ES-I3 (cell line): Measurements from ENCODE around the gene CAMKMT.

Experiments
- H3K36me3 ChIP-seq: 2 replicates; pipeline ENCODE4 v1.6.1; 2013; ENCODE audit warnings: mild to moderate bottlenecking, low read length, control low read depth, moderate library complexity; ENCODE audit not compliant: insufficient read depth
- H3K4me1 ChIP-seq: 2 replicates; pipeline ENCODE4 v1.6.1; 2013; ENCODE audit warnings: mild to moderate bottlenecking, control low read depth, low read length; ENCODE audit not compliant: insufficient read depth
- H3K9ac ChIP-seq: 2 replicates; pipeline ENCODE4 v1.6.1; 2013; ENCODE audit warnings: low read depth, mild to moderate bottlenecking, low read length, moderate library complexity
- H3K9me3 ChIP-seq: 2 replicates; pipeline ENCODE4 v1.6.1; 2013; ENCODE audit warnings: mild to moderate bottlenecking, low read length, moderate library complexity; ENCODE audit not compliant: control insufficient read depth, insufficient read depth

Gene CAMKMT

DNA sequence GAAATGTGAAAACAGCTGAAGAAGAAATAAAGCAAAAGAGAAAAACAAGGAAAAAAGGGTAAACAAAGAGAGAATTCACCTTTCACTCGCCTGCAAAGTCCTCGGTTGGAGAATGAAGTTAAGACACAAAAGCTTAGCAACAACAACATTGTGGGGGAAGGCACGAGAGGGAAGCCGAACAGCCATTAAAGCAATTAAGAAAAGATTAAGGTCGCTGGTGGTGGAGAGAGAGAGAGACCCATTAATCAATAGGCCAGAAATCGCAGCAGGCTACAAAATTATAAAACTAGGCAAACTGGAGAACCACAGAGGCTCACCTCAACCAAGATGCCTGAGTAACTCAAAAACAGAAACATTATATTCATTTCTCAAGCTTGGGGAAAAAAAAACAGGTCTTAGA lies 459.8 kb downstream of the CAMKMT start:
- no peaks in the 10 kb centered on the region for H3K36me3 ChIP-seq
- no peaks in the 10 kb centered on the region for H3K9me3 ChIP-seq
- H3K4me1 ChIP-seq = no peaks in the 10 kb centered on the region
- H3K9ac ChIP-seq = no peak overlapping the region

DNA sequence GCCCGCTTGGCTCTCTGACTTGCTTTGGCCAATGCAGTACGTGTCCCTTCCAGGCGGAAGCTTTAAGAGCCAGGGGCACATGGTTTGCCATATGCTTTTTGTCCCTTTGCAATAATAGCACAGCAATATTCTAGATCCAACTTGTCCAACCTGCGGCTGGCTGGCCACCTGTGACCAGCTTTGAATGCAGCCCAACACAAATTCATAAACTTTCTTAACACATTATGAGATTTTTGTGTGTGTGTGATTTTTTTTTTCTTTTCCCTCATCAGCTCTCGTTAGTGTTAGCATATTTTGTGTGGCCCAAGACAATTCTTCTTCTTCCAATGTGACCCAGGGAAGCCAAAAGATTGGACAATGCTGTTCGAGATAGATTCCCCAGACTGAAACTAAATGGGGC lies 460.4 kb downstream of the CAMKMT start:
- Histone ChIP-seq H3K9ac (no peak overlapping the region), H3K4me1 (no peaks in the 10 kb centered on the region), H3K9me3 (no peaks in the 10 kb centered on the region), H3K36me3 (no peaks in the 10 kb centered on the region)
